Loucy (cell line): ENCODE data around the gene BCL2.

Source experiments
- CTCF ChIP-seq: fragments of 200-600 bp; sonication (generic); conservative IDR thresholded peaks from 2 replicates; pipeline ENCODE4 v1.5.1; 2014; ENCODE audit warnings: mild to moderate bottlenecking, antibody characterized with exemption, low read length
- EZH2phosphoT487 ChIP-seq: fragments of 200-600 bp; IDR thresholded peaks from 2 replicates; pipeline ENCODE4 v1.6.1; 2018; ENCODE audit warnings: antibody characterized with exemption, mild to moderate bottlenecking, moderate library complexity, borderline replicate concordance

DNA sequence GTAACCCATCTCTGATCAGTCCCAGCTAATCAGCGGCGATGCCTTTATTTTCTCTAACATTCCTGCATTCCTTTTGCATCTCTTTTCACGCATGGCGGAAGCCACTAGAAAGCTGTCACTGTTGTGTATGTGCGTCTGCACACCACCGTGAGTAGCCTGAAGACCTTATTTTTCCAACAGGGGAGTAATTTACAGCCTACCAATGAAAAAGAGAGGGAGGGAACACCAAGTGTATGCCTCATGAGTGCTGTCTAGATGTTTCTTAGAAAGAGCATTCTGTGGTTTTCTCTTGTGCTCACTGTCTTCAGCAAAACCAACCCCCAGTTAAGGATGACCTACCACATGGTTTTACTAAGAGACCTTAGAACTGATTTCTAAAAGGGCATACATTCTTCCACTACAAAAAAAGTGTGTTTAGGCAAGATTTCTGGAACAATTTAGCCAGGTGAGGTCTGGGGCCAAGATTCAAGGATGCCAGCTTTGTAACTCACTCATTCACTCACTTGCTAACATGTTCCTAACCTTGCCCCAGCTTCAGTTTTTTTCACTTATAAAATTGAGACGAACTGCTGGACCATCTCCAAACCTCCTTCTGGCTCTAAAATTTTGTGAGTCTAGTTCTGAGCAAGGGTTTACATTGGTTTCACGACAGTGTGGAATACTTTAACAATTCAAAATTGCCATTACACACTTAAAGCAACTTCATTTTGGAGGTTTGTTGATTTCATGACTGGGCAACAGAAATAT is 51.4 kb downstream of the BCL2 start:
- TF ChIP-seq CTCF = no peak
- no peak for TF ChIP-seq EZH2phosphoT487
